SK-N-SH (cell line): ENCODE measurements around the gene IKBKE. TPM values are rescaled to one million over a fixed set of nuclear protein-coding genes. Genes with fewer than 3 reads are reported as not detected.

Source experiments
- CTCF ChIA-PET: fragments of 300-600, 350-600 bp; formaldehyde crosslinking; extraction: SDS; loops from one replicate; lab custom pipeline; 2021; lab: Yijun Ruan, JAX
- POLR2A ChIA-PET: fragments of 350-600 bp; sonication (Branson Sonifier 250); formaldehyde crosslinking; extraction: SDS; loops from one replicate; lab custom pipeline; 2020; ENCODE audit warnings: antibody characterized with exemption, inconsistent platforms; lab: Yijun Ruan, JAX
- DNase-seq: peaks from one replicate; pipeline ENCODE4 v3.0.0; 2012
- H2AFZ ChIP-seq: fragments of 200-600 bp; sonication (generic); 2 replicates; pipeline ENCODE4 v1.8.1; 2016; ENCODE audit warnings: antibody characterized with exemption, mild to moderate bottlenecking, low read depth
- H3F3A ChIP-seq: fragments of 200-600 bp; sonication (generic); replicated peaks from 2 replicates; pipeline ENCODE3; 2016; ENCODE audit warnings: antibody characterized with exemption, mild to moderate bottlenecking; ENCODE audit not compliant: insufficient read depth
- H3K27ac ChIP-seq, 2 experiments: fragments of 200-500 bp in 1 of 2; fragments of 200-600 bp in 1 of 2; sonication (Bioruptor generic) in 1 of 2; sonication (generic), shearing (Covaris generic) in 1 of 2; 2 replicates each; pipeline versions ENCODE4 v1.5.1 to v1.6.1; 2014 to 2016; ENCODE audit warnings: low read depth in 2 of 2, inconsistent platforms in 1 of 2, low read length in 1 of 2, mild to moderate bottlenecking in 1 of 2, mixed read lengths in 1 of 2
- H3K27me3 ChIP-seq: fragments of 200-600 bp; sonication (generic), shearing (Covaris generic); 2 replicates; pipeline ENCODE4 v1.6.1; 2016; ENCODE audit warnings: mixed run types; ENCODE audit not compliant: insufficient read depth
- H3K36me3 ChIP-seq, 2 experiments: fragments of 200-500 bp in 1 of 2; fragments of 200-600 bp in 1 of 2; sonication (Bioruptor generic) in 1 of 2; sonication (generic) in 1 of 2; replicated peaks in 1 of 2; 2 replicates each; pipeline versions ENCODE3 to v1.5.1; 2014 to 2016; ENCODE audit warnings: low read length in 1 of 2, mild to moderate bottlenecking in 1 of 2; ENCODE audit not compliant: insufficient read depth in 2 of 2, control insufficient read depth in 1 of 2
- H3K4me1 ChIP-seq, 2 experiments: fragments of 200-500 bp in 1 of 2; fragments of 200-600 bp in 1 of 2; sonication (Bioruptor generic) in 1 of 2; sonication (generic), shearing (Covaris generic) in 1 of 2; 2 replicates each; pipeline versions ENCODE4 v1.5.1 to v1.6.1; 2014 to 2016; ENCODE audit warnings: low read depth in 1 of 2, low read length in 1 of 2, mixed run types in 1 of 2; ENCODE audit not compliant: insufficient read depth in 2 of 2, control insufficient read depth in 1 of 2
- H3K4me2 ChIP-seq: fragments of 200-600 bp; sonication (generic), shearing (Covaris generic); 2 replicates; pipeline ENCODE4 v1.6.1; 2017; ENCODE audit warnings: mixed run types
- H3K4me3 ChIP-seq, 2 experiments: fragments of 200-500 bp in 1 of 2; fragments of 200-600 bp in 1 of 2; sonication (Bioruptor generic) in 1 of 2; sonication (generic), shearing (Covaris generic) in 1 of 2; 2 replicates each; pipeline versions ENCODE4 v1.5.1 to v1.8.1; 2014 to 2016; ENCODE audit warnings: low read depth in 2 of 2, inconsistent platforms in 1 of 2, low read length in 1 of 2, mild to moderate bottlenecking in 1 of 2, mixed read lengths in 1 of 2, moderate library complexity in 1 of 2
- H3K79me2 ChIP-seq: fragments of 200-600 bp; sonication (generic); 2 replicates; pipeline ENCODE4 v1.8.1; 2017; ENCODE audit warnings: mild to moderate bottlenecking; ENCODE audit not compliant: insufficient read depth
- H3K9ac ChIP-seq: fragments of 200-600 bp; sonication (generic); 2 replicates; pipeline ENCODE4 v1.6.1; 2017; ENCODE audit warnings: mixed run types
- H3K9me2 ChIP-seq: fragments of 200-600 bp; sonication (generic); 2 replicates; pipeline ENCODE4 v1.6.1; 2017; ENCODE audit warnings: mixed run types
- H3K9me3 ChIP-seq: fragments of 200-600 bp; sonication (generic); 2 replicates; pipeline ENCODE4 v1.6.1; 2017; ENCODE audit warnings: mixed run types, mild to moderate bottlenecking, moderate library complexity
- H4K20me1 ChIP-seq: fragments of 200-600 bp; sonication (generic); 2 replicates; pipeline ENCODE4 v1.6.1; 2017; ENCODE audit warnings: mild to moderate bottlenecking, mixed run types; ENCODE audit not compliant: insufficient read depth
- CTCF ChIP-seq: fragments of 200-600 bp; sonication (generic); IDR thresholded peaks from 2 replicates; pipeline ENCODE4 v1.6.1; 2017; ENCODE audit warnings: antibody characterized with exemption, mild to moderate bottlenecking, moderate library complexity
- ELF1 ChIP-seq: IDR thresholded peaks from 2 replicates; pipeline ENCODE4 v1.4.0; 2012
- EP300 ChIP-seq, 2 experiments: IDR thresholded peaks; 2 replicates each; pipeline versions ENCODE4 v1.4.0 to v1.6.1; 2012; ENCODE audit warnings: borderline replicate concordance in 1 of 2, low read depth in 1 of 2, low read length in 1 of 2
- EZH2phosphoT487 ChIP-seq: fragments of 200-600 bp; sonication (generic); IDR thresholded peaks from 2 replicates; pipeline ENCODE4 v1.6.1; 2017; ENCODE audit warnings: low read depth, mixed run types, mild to moderate bottlenecking, antibody characterized with exemption, moderate library complexity, borderline replicate concordance
- FOSL2 ChIP-seq: IDR thresholded peaks from 2 replicates; pipeline ENCODE4 v1.4.0; 2012; ENCODE audit warnings: low read depth, mild to moderate bottlenecking, moderate library complexity, borderline replicate concordance
- GATA2 ChIP-seq: sonication (generic); formaldehyde crosslinking; IDR thresholded peaks from 2 replicates; pipeline ENCODE4 v1.5.0; 2020; ENCODE audit warnings: mild to moderate bottlenecking, missing genetic modification reagents
- JUND ChIP-seq: IDR thresholded peaks from 2 replicates; pipeline ENCODE4 v1.4.0; 2012
- NFIC ChIP-seq: IDR thresholded peaks from 2 replicates; pipeline ENCODE4 v1.4.0; 2012; ENCODE audit warnings: borderline replicate concordance
- NRF1 ChIP-seq: IDR thresholded peaks from 2 replicates; pipeline ENCODE4 v1.6.1; 2012; ENCODE audit warnings: low read depth, mild to moderate bottlenecking, low read length
- PBX3 ChIP-seq: IDR thresholded peaks from 2 replicates; pipeline ENCODE4; 2012
- POLR2AphosphoS5 ChIP-seq: IDR thresholded peaks from 2 replicates; pipeline ENCODE4 v1.6.1; 2012; ENCODE audit warnings: low read depth, low read length
- RCOR1 ChIP-seq: fragments of 150-350 bp; IDR thresholded peaks from 2 replicates; pipeline ENCODE4 v1.6.1; 2017; ENCODE audit warnings: antibody characterized with exemption, low read length
- RFX5 ChIP-seq: IDR thresholded peaks from 2 replicates; pipeline ENCODE4 v1.6.1; 2012; ENCODE audit warnings: mild to moderate bottlenecking, improper control_type of control experiment, low read length
- SMC3 ChIP-seq: IDR thresholded peaks from 2 replicates; pipeline ENCODE4 v1.6.1; 2012; ENCODE audit warnings: low read depth, low read length, improper control_type of control experiment
- TAF1 ChIP-seq: IDR thresholded peaks from 2 replicates; pipeline ENCODE4 v1.6.1; 2012; ENCODE audit warnings: low read depth, mild to moderate bottlenecking, low read length, moderate library complexity, borderline replicate concordance
- USF2 ChIP-seq: fragments of 150-350 bp; IDR thresholded peaks from 2 replicates; pipeline ENCODE4 v1.6.1; 2017; ENCODE audit warnings: antibody characterized with exemption, low read length, low read depth, borderline replicate concordance
- YY1 ChIP-seq: IDR thresholded peaks from 2 replicates; pipeline ENCODE4 v1.4.0; 2012; ENCODE audit warnings: low read depth, mild to moderate bottlenecking
- WGBS: methylation state at CpG from one replicate; pipeline ENCODE4 v1.1.6; 2017; ENCODE audit warnings: low lambda C conversion rate; 5-methylcytosine and 5-hydroxymethylcytosine counted together
- polyA plus RNA-seq, 3 experiments: library from polyadenylated mRNA; depleted of rRNA; stranded (reverse); fragments of >200 nt; gene quantifications; 2 replicates each; pipeline ENCODE4 v1.2.3, GENCODE V29; 2012
- TF ChIP-seq, protein P1 (sequence below): IDR thresholded peaks from 2 replicates; pipeline ENCODE4 v1.6.1; 2012; ENCODE audit warnings: mild to moderate bottlenecking, low read depth, low read length, moderate library complexity

The IKBKE gene
- polyA plus RNA-seq, 1 of the 3 experiments (the other 2 are of a cell fraction): 14.5 TPM

DNA sequence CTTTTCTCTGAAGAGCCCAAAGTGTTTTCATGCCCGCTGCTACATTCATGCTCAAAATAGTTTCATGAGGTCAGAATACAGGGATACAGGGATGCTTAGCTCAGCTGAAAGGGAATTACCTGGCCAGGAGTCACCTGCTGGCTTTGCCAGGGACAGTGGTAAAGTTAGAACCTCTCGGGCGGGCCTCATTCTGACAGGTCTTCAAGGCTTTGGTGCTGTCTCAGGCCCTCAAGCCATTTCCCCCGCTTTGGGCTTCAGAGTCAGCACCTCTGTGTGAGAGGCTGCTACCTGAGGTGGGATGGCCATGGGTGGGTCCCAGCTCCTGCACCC, 42.5 kb downstream of the IKBKE start (continued):
- TF ChIP-seq CTCF: no peak
- TF ChIP-seq EZH2phosphoT487: no peak
- TF ChIP-seq TAF1: no peak
- TF ChIP-seq POLR2AphosphoS5: no peak
- no peak for TF ChIP-seq YY1
- no peak for TF ChIP-seq FOSL2
- TF ChIP-seq USF2: no peak
- TF ChIP-seq NFIC: no peak
- TF ChIP-seq RFX5: no peak
- TF ChIP-seq NRF1: no peak

GRCh38 chr1:206513312-206514111, 43.2 kb downstream of the IKBKE start:
- ChIA-PET CTCF (interaction anchor here (0.7 to 1.3 kb wide), 4 partner anchors 15 to 469 kb away, joined by 3 read pairs; no protein-coding TSS in a partner anchor), POLR2A (no interaction called here)
- Histone ChIP-seq H3K4me1 (peaks cover 9 to 15% of the 10 kb centered on the region in 2 experiments; a peak in 2 of 4 replicates), H3F3A (no peaks in the 10 kb centered on the region), H3K36me3 (no peaks in the 10 kb centered on the region), H3K9me2 (no peaks in the 10 kb centered on the region), H3K27ac (peak overlapping the region; percentile 5 to 46; a peak in 1 of 4 replicates), H3K9me3 (no peaks in the 10 kb centered on the region), H3K79me2 (no peaks in the 10 kb centered on the region), H3K27me3 (no peaks in the 10 kb centered on the region), H3K4me3 (no peak overlapping the region), H3K4me2 (peak overlapping the region; percentile 44), H4K20me1 (no peaks in the 10 kb centered on the region), H3K9ac (no peak overlapping the region), H2AFZ (peak overlapping the region; percentile 13; the same call in 1 of the 2 replicates)
- 62% methylated on average over 11 of the region's 11 CpGs for WGBS
- no peak for DNase-seq
- TF ChIP-seq CTCF (no peak), USF2 (no peak), ELF1 (no peak), EP300 (IDR thresholded peaks at IDR 0.05; ENCODE audit: borderline replicate concordance in 1 of 2, low read depth in 1 of 2, low read length in 1 of 2) (peak in 1 of 2 experiments; percentile 52; a peak in 1 of 4 replicates), TAF1 (no peak), RCOR1 (no peak), FOSL2 (peak; percentile 58; the same call in 1 of the 2 replicates), PBX3 (peak; percentile 8; the same call in 1 of the 2 replicates), NFIC (peak; percentile 87), SMC3 (no peak), JUND (peak; percentile 69), GATA2 (CRISPR knock-in tag) (no peak)
- TF ChIP-seq, protein P1, sequence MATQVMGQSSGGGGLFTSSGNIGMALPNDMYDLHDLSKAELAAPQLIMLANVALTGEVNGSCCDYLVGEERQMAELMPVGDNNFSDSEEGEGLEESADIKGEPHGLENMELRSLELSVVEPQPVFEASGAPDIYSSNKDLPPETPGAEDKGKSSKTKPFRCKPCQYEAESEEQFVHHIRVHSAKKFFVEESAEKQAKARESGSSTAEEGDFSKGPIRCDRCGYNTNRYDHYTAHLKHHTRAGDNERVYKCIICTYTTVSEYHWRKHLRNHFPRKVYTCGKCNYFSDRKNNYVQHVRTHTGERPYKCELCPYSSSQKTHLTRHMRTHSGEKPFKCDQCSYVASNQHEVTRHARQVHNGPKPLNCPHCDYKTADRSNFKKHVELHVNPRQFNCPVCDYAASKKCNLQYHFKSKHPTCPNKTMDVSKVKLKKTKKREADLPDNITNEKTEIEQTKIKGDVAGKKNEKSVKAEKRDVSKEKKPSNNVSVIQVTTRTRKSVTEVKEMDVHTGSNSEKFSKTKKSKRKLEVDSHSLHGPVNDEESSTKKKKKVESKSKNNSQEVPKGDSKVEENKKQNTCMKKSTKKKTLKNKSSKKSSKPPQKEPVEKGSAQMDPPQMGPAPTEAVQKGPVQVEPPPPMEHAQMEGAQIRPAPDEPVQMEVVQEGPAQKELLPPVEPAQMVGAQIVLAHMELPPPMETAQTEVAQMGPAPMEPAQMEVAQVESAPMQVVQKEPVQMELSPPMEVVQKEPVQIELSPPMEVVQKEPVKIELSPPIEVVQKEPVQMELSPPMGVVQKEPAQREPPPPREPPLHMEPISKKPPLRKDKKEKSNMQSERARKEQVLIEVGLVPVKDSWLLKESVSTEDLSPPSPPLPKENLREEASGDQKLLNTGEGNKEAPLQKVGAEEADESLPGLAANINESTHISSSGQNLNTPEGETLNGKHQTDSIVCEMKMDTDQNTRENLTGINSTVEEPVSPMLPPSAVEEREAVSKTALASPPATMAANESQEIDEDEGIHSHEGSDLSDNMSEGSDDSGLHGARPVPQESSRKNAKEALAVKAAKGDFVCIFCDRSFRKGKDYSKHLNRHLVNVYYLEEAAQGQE: peak; percentile 33; the same call in 1 of the 2 replicates
